ENCODE results near the gene TNRC6C. TPM values are rescaled to one million over a fixed set of nuclear protein-coding genes. Genes with fewer than 3 reads are reported as not detected.

Gene TNRC6C
- total and polyA plus RNA-seq, 10 donors, result 1.7 to 37.0 (median 18.3) TPM

DNA sequence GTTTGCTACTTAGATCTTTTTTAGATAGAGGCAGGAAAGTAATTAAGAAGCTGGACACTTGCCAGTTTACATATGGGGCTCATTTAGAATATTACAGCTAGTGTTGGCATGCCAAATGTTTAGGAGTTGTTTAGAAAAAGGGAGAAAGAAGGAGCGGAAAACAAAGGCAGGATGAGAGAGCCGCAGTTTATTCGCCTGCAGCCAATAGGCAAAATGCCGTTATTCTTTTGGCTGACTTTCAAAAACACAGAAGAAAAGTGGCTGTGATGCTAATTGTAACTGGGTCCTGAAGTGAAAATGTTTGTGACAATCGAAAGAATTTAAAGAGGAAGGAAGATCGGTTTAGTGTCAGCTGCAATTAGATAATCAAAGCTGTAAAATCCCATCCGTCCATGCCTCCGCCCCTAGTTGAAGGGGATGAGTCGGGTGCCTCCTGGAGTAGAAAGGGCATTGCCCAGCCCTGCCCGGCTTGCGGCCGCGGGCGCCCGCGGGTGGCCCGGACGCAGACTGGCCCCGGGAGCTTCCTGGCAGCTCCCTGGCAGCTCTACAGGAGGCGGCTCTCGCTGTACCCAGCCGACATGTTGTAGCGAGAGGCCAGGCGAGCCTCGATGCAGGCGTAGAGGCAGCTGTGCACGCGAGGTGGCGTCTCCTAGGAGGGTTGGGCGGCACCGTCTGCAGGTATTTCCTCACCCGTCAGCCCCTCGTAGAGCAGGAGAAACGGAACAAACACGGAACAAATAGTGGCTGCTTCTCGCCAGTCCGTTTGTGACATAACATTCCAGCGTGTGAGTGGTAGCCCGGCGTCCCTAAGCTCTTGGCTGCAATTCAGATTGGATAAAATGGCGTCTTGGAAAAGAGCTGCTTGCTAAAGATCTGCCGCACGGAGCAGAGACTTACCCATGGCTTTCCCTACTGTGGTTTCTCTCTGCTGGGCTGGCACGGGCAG, 82.2 kb downstream of the TNRC6C start:
- peak; percentile 81 for DNase-seq
- Histone ChIP-seq H3K4me1 (peaks cover 0 to 28% (median 12%) of the 10 kb centered on the region in 6 donors), H3K36me3 (peaks cover 0 to 38% (median 4%) of the 10 kb centered on the region in 6 donors), H3K4me3 (peak overlapping the region; percentile 19 to 65 (median 28)), H3K9me3 (no peaks in the 10 kb centered on the region), H3K27me3 (replicated peaks in 1 of 7) (no peaks in the 10 kb centered on the region), H3K27ac (peak overlapping the region; percentile 69 to 88 (median 80))
- WGBS, 5 donors, result 32 to 62% (median 53%) methylated on average over 42 to 44 of the region's 44 CpGs
- TF ChIP-seq POLR2A (IDR thresholded peaks at IDR 0.05) (no peak), POLR2AphosphoS5 (IDR thresholded peaks at IDR 0.05) (peak in 2 of 3 donors; percentile 62 to 85), CTCF (IDR thresholded peaks at IDR 0.05 in 8 of 11, conservative IDR thresholded peaks at IDR 0.05 in 3 of 11) (no peak)
- intact Hi-C loops (cut with DNase I; ENCODE audit: low total_unique reads), result no loop called here

DNA sequence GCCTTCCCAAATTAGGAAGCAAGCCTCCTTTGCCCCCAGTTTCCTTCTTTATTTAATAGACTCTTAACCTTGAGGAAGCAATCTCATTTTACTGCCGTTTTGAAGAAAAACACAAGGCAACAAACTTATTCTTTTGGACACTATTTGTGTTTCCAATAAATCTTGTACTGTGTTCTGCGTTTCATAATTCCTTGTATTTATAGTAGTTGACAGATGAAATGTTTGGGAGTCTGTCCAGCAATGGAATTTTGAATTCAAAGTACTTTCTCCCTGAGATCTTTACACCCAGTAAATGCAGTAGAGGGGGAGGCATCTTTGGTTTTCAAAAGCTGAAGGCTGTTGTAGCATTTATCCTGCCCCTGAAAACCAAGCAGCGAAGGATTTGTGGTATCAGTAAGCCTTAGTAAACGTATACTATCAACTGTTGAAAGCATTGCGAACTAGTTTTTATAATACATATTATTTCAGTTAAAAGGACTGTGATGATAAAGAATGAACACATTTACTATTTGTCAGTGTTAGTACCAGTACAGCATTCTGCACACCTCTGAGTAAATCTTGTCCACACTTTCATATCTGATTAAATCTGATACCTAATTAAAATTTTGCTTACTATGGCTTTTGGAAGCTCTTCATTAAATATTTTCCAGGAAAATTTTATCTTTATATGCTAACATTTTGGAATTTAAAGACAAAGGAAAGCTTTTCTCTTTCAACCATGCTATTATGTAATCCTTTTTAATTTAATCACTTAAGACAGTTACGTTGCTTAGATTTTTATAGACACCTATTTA, 83.1 kb downstream of the TNRC6C start:
- Histone ChIP-seq H3K9me3 (no peaks in the 10 kb centered on the region), H3K4me3 (peak overlapping the region; percentile 19 to 65 (median 28)), H3K27ac (peak overlapping the region; percentile 69 to 88 (median 80)), H3K27me3 (replicated peaks in 1 of 7) (no peaks in the 10 kb centered on the region), H3K4me1 (peaks cover 0 to 28% (median 12%) of the 10 kb centered on the region in 6 donors), H3K36me3 (peaks cover 0 to 34% (median under 1%) of the 10 kb centered on the region in 6 donors)
- intact Hi-C loops (cut with DNase I; ENCODE audit: low total_unique reads), result no loop called here
- 55 to 74% (median 59%) methylated on average over 6 of the region's 6 CpGs for WGBS, 5 donors
- DNase-seq, result no peak
- no peak for TF ChIP-seq POLR2AphosphoS5 (IDR thresholded peaks at IDR 0.05)
- no peak for TF ChIP-seq POLR2A (IDR thresholded peaks at IDR 0.05)
- TF ChIP-seq CTCF (IDR thresholded peaks at IDR 0.05 in 8 of 11, conservative IDR thresholded peaks at IDR 0.05 in 3 of 11), result no peak

GRCh38 chr17:78042542-78042941, 84.0 kb downstream of the TNRC6C start:
- H3K27ac ChIP-seq, result no peak overlapping the region
- TF ChIP-seq POLR2AphosphoS5 (IDR thresholded peaks at IDR 0.05), result no peak
- TF ChIP-seq CTCF (IDR thresholded peaks at IDR 0.05 in 8 of 11, conservative IDR thresholded peaks at IDR 0.05 in 3 of 11), result no peak
- TF ChIP-seq POLR2A (IDR thresholded peaks at IDR 0.05), result no peak
- no peak overlapping the region for H3K4me3 ChIP-seq
- 91 to 97% (median 96%) methylated on average over 5 of the region's 5 CpGs for WGBS, 5 donors
- H3K36me3 ChIP-seq, result peaks cover 0 to 30% (median 0%) of the 10 kb centered on the region in 6 donors
- no peak for DNase-seq
- H3K9me3 ChIP-seq, result no peaks in the 10 kb centered on the region
- H3K4me1 ChIP-seq, result peaks cover 0 to 35% (median 12%) of the 10 kb centered on the region in 6 donors
- no peaks in the 10 kb centered on the region for H3K27me3 ChIP-seq (replicated peaks in 1 of 7)
- intact Hi-C loops (cut with DNase I; ENCODE audit: low total_unique reads), result no loop called here

Data from spleen (tissue), 11 donors.